K562 (cell line): ENCODE results near the gene NUDT1. TPM values are rescaled to one million over a fixed set of nuclear protein-coding genes. Genes with fewer than 3 reads are reported as not detected.
A peak's percentile ranks its signal among the peaks of the same experiment; 100 is the strongest.

Source experiments
- ATAC-seq: fragments of 200-7000 bp; cut with Tn5 transposase; 3 replicates; pipeline ENCODE4 v1.9.1; 2020; ENCODE audit warnings: moderate library complexity
- BruUV-seq: library from RNA; stranded (reverse); fragments of 400-500 nt; replicated peaks from 2 replicates; lab custom pipeline; 2021; lab: Mats Ljungman, UMichigan
- CTCF ChIA-PET: fragments of 300-600 bp; formaldehyde crosslinking; extraction: SDS; loops from one replicate; lab custom pipeline; 2021; ENCODE audit warnings: low intra/inter-chr PET ratio; lab: Yijun Ruan, JAX
- POLR2A ChIA-PET: fragments of 300-600, 350-650 bp; sonication (Branson Sonifier 250); formaldehyde crosslinking; extraction: SDS; loops from one replicate; lab custom pipeline; 2021; ENCODE audit warnings: antibody characterized with exemption, inconsistent platforms; lab: Yijun Ruan, JAX
- DNase-seq, 4 experiments: peaks; one replicate each; pipeline versions ENCODE4 v3.0.0 to v3.0.0-alpha.2; 2011 to 2018; ENCODE audit warnings: low spot score in 3 of 4, mixed read lengths in 3 of 4; ENCODE audit errors: extremely low read depth in 1 of 4
- FAIRE-seq: peaks from 2 replicates; lab custom pipeline; 2011; peaks lifted over from hg19 to GRCh38; lab: Jason Lieb, UNC
- H2AFZ ChIP-seq: 2 replicates; pipeline ENCODE4 v1.6.0; 2011; ENCODE audit warnings: low read depth, low read length, control low read depth, inconsistent platforms
- H3K27ac ChIP-seq: fragments of 200-600 bp; 3 replicates; pipeline ENCODE4 v1.8.0; 2011; ENCODE audit warnings: low read depth, mild to moderate bottlenecking, control low read depth, inconsistent platforms, low read length, moderate library complexity, mixed read lengths; ENCODE audit errors: extremely low read depth
- H3K27me3 ChIP-seq, 2 experiments: fragments of 300-600 bp in 1 of 2; 2 replicates in 1 of 2; 3 replicates in 1 of 2; pipeline versions ENCODE4 v1.6.0 to v1.8.0; 2011; ENCODE audit warnings: inconsistent platforms in 2 of 2, low read length in 2 of 2, mild to moderate bottlenecking in 1 of 2, mixed read lengths in 1 of 2, moderate library complexity in 1 of 2; ENCODE audit not compliant: control insufficient read depth in 2 of 2, insufficient read depth in 2 of 2
- H3K36me3 ChIP-seq: fragments of 300-600 bp; 3 replicates; pipeline ENCODE4 v1.8.0; 2011; ENCODE audit warnings: mild to moderate bottlenecking, low read length, inconsistent platforms; ENCODE audit not compliant: control insufficient read depth, insufficient read depth
- H3K4me1 ChIP-seq, 2 experiments: fragments of 200-600 bp in 1 of 2; replicated peaks in 1 of 2; 2 replicates in 1 of 2; 3 replicates in 1 of 2; pipeline versions ENCODE4 v1.5.1 to v1.8.0; 2011; ENCODE audit warnings: inconsistent platforms in 2 of 2, low read length in 2 of 2, mild to moderate bottlenecking in 1 of 2, mixed read lengths in 1 of 2, moderate library complexity in 1 of 2; ENCODE audit not compliant: control insufficient read depth in 2 of 2, insufficient read depth in 2 of 2
- H3K4me2 ChIP-seq: 2 replicates; pipeline ENCODE4 v1.6.1; 2011; ENCODE audit warnings: low read length, control low read depth, inconsistent platforms, mixed read lengths; ENCODE audit not compliant: insufficient read depth
- H3K4me3 ChIP-seq: fragments of 200-600 bp; sonication (generic), shearing (Covaris generic); 2 replicates; pipeline ENCODE4 v1.5.1; 2016; ENCODE audit warnings: control low read depth, inconsistent platforms
- H3K79me2 ChIP-seq: fragments of 200-600 bp; 3 replicates; pipeline ENCODE4 v1.8.0; 2011; ENCODE audit warnings: low read length, inconsistent platforms; ENCODE audit not compliant: control insufficient read depth, insufficient read depth
- H3K9ac ChIP-seq, 2 experiments: 2 replicates each; pipeline versions ENCODE4 v1.6.0 to v1.6.1; 2011; ENCODE audit warnings: low read depth in 2 of 2, low read length in 2 of 2, control low read depth in 1 of 2, inconsistent platforms in 1 of 2, mild to moderate bottlenecking in 1 of 2, mixed read lengths in 1 of 2; ENCODE audit not compliant: insufficient read depth in 1 of 2
- H3K9me1 ChIP-seq: one replicate; pipeline ENCODE4 v1.6.0; 2011; ENCODE audit warnings: inconsistent platforms, mild to moderate bottlenecking, low read length, moderate library complexity; ENCODE audit not compliant: control insufficient read depth, insufficient read depth
- H3K9me3 ChIP-seq: replicated peaks from 2 replicates; pipeline ENCODE4 v1.5.1; 2011; ENCODE audit warnings: low read depth, low read length, inconsistent platforms; ENCODE audit not compliant: control insufficient read depth, insufficient read depth
- H4K20me1 ChIP-seq: replicated peaks from 2 replicates; pipeline ENCODE4 v1.6.1; 2011; ENCODE audit warnings: low read length, inconsistent platforms, mixed read lengths; ENCODE audit not compliant: control insufficient read depth, insufficient read depth
- POLR2G ChIP-seq: fragments of 200-400 bp; formaldehyde crosslinking; IDR thresholded peaks from 2 replicates; pipeline ENCODE4 v1.6.1; 2017; ENCODE audit warnings: low read depth, mild to moderate bottlenecking, antibody characterized with exemption, low read length, moderate library complexity
- SMC3 ChIP-seq: conservative IDR thresholded peaks from 2 replicates; pipeline ENCODE4 v1.6.1; 2011; ENCODE audit warnings: low read depth, low read length, improper control_type of control experiment; ENCODE audit not compliant: insufficient read depth
- ZNF165 ChIP-seq: fragments of 250-450 bp; sonication (Bioruptor Pico); IDR thresholded peaks from 2 replicates; pipeline ENCODE4 v1.4.0; 2020; ENCODE audit warnings: borderline replicate concordance
- WGBS: fragments of 100-300 bp; shearing (Covaris generic); methylation state at CpG from one replicate; pipeline ENCODE4 v1.1.6; 2016; ENCODE audit warnings: low coverage, mixed read lengths; ENCODE audit not compliant: insufficient coverage; ENCODE audit errors: missing lambda C conversion rate; 5-methylcytosine and 5-hydroxymethylcytosine counted together
- in situ Hi-C: fragments of 300-500 bp; cut with MboI; formaldehyde crosslinking; loops from 4 replicates; pipeline ENCODE4 v1.15.0; 2018; ENCODE audit warnings: inconsistent platforms, mixed read lengths
- intact Hi-C: fragments of 100-400 bp; cut with micrococcal nuclease; formaldehyde crosslinking; loops from 2 replicates; pipeline ENCODE4 v1.14.2; 2022
- polyA plus RNA-seq, 8 experiments: library from polyadenylated mRNA; depleted of rRNA in 4 of 8; stranded (reverse) in 5 of 8; unstranded in 3 of 8; fragments of >200 nt; fragmentation: Nextera tagmentation in 2 of 8; fragmentation: Illumina TruSeq in 1 of 8; extraction: Ambion mirVana in 2 of 8; extraction: Trizol in 1 of 8; gene quantifications; 2 replicates each; pipeline versions ENCODE4 v1.2.1 to v1.2.3, GENCODE V29; 2011 to 2014; ENCODE audit warnings: inconsistent platforms in 1 of 8, missing spikeins in 1 of 8
- total RNA-seq, 7 experiments: library from RNA; depleted of rRNA in 6 of 7; stranded (reverse); fragments of >200 nt in 6 of 7; fragmentation: Illumina TruSeq in 2 of 7; extraction: Trizol in 2 of 7; gene quantifications; 2 replicates each; pipeline versions ENCODE4 v1.2.1 to v1.2.3, GENCODE V29; 2011 to 2021; ENCODE audit warnings: low replicate concordance in 1 of 7
- TF ChIP-seq, protein P1 (sequence below): fragments of 450-650 bp; formaldehyde crosslinking; IDR thresholded peaks from 2 replicates; pipeline ENCODE4 v1.4.0; 2022; ENCODE audit warnings: missing genetic modification characterization
- TF ChIP-seq, protein P2 (sequence below): fragments of 450-650 bp; IDR thresholded peaks from 2 replicates; pipeline ENCODE4 v1.7.0; 2016; ENCODE audit warnings: borderline replicate concordance
- TF ChIP-seq, protein P3 (sequence below): sonication (generic); formaldehyde crosslinking; IDR thresholded peaks from 2 replicates; pipeline ENCODE4 v1.9.0; 2022; ENCODE audit warnings: mild to moderate bottlenecking, missing genetic modification reagents
- TF ChIP-seq, protein P4 (sequence below): sonication (generic); formaldehyde crosslinking; IDR thresholded peaks from 2 replicates; pipeline ENCODE4 v1.8.1; 2022; ENCODE audit warnings: missing genetic modification reagents

Gene NUDT1
- total and polyA plus RNA-seq, 9 of the 15 experiments (the other 6 are each of a cell fraction or from before 2014, with no cell fraction given): 5.3 to 73.3 (median 29.6) TPM

DNA sequence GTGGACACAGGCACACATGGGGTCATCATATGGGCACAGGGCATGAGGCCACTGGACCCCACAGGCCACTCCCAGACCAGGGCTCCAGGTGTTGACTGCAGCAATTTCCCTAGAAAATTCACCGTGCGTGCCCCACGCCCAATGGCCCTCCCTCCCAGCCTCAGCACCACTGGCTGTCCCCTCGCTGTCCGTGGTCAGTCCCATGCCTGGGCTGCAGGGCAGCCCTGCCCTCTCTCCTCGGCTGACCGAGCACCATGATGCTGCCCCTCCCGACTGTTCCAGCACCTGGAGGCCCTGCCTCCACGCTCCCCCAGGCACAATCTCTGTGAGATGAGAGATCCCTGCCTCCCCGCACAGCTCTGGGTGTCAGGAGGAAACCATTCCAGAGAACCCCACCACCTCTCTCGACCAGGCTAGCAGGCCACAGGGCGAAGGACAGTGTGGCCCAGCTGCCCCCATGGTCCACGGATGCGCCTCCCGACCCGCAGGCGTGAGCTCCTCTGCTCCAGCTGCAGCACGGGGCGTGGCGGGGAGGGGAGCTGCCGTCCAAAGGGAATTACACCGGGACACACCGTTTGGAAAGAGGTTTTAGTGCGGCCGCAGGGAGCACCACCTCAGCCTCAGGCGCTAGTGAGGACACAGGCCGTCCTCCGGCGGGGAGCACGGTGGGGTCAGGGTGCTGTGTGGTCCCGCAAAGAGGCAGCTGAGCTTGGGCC is 12.6 kb downstream of the NUDT1 start (continued):
- TF ChIP-seq, protein P1, sequence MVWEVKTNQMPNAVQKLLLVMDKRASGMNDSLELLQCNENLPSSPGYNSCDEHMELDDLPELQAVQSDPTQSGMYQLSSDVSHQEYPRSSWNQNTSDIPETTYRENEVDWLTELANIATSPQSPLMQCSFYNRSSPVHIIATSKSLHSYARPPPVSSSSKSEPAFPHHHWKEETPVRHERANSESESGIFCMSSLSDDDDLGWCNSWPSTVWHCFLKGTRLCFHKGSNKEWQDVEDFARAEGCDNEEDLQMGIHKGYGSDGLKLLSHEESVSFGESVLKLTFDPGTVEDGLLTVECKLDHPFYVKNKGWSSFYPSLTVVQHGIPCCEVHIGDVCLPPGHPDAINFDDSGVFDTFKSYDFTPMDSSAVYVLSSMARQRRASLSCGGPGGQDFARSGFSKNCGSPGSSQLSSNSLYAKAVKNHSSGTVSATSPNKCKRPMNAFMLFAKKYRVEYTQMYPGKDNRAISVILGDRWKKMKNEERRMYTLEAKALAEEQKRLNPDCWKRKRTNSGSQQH (CRISPR knock-in tag): no peak
- TF ChIP-seq, protein P2, sequence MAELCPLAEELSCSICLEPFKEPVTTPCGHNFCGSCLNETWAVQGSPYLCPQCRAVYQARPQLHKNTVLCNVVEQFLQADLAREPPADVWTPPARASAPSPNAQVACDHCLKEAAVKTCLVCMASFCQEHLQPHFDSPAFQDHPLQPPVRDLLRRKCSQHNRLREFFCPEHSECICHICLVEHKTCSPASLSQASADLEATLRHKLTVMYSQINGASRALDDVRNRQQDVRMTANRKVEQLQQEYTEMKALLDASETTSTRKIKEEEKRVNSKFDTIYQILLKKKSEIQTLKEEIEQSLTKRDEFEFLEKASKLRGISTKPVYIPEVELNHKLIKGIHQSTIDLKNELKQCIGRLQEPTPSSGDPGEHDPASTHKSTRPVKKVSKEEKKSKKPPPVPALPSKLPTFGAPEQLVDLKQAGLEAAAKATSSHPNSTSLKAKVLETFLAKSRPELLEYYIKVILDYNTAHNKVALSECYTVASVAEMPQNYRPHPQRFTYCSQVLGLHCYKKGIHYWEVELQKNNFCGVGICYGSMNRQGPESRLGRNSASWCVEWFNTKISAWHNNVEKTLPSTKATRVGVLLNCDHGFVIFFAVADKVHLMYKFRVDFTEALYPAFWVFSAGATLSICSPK: no peak

DNA sequence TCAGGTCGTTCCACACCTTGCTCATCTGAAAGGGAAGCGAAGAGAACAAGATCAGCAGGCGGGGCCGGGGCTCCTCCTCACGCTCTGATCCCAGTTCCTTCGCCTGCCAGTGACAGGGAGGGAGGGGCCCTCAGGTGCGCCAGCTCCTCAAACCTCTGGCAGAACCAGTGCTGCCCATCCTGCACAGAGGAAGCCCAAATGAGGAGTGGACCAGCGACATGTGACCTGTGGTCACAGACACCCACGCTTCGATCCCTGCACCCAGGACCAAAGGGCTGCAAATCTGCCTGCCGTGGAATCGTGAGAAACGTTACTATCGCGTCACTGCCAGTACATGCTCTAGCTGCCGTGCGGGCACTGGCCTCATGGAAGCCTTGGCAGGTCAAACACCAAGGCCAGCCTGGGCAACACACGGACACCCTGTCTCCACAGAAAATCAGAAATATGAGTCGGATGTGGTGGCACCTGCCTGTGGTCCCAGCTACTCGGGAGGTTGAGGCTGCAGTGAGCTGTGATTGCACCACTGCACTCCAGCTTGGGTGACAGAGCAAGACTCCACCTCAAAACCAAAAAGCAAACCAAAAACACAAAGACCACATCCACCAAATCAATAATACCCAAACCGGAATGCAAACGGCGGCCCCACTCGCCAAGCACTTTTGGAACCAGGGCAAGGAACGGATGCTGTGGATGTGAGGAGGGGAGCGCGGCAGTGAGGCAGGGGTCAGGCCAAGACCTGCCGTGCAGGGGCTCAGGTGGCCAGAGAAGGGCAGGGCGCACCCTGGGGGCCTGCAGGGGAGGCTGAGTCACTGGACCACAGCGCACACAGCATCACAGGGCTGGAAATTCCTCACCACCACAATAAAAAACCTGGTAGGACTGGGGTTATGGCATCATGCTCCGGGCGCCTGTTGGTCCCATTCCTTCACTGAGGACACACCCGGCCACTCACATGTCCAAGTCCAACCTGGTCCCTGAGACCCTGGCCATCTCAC is 13.4 kb downstream of the NUDT1 start:
- H3K9me1 ChIP-seq: peaks cover 2% of the 10 kb centered on the region
- H4K20me1 ChIP-seq: no peaks in the 10 kb centered on the region
- in situ Hi-C loops: no loop called here
- no peak overlapping the region for H3K9ac ChIP-seq
- 86% methylated on average over 26 of the region's 33 CpGs for WGBS
- H3K27ac ChIP-seq: no peak overlapping the region
- POLR2A ChIA-PET: interaction anchor here (0.7 kb wide), 1 partner anchor 27 kb away, joined by 4 read pairs; no protein-coding TSS in a partner anchor
- H3K4me3 ChIP-seq: no peak overlapping the region
- H3K36me3 ChIP-seq: peaks cover 54% of the 10 kb centered on the region; the same call in 2 of the 3 replicates
- TF ChIP-seq, protein P3, sequence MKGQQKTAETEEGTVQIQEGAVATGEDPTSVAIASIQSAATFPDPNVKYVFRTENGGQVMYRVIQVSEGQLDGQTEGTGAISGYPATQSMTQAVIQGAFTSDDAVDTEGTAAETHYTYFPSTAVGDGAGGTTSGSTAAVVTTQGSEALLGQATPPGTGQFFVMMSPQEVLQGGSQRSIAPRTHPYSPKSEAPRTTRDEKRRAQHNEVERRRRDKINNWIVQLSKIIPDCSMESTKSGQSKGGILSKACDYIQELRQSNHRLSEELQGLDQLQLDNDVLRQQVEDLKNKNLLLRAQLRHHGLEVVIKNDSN: peak; percentile 16; the same call in 1 of the 2 replicates
- TF ChIP-seq, protein P4, sequence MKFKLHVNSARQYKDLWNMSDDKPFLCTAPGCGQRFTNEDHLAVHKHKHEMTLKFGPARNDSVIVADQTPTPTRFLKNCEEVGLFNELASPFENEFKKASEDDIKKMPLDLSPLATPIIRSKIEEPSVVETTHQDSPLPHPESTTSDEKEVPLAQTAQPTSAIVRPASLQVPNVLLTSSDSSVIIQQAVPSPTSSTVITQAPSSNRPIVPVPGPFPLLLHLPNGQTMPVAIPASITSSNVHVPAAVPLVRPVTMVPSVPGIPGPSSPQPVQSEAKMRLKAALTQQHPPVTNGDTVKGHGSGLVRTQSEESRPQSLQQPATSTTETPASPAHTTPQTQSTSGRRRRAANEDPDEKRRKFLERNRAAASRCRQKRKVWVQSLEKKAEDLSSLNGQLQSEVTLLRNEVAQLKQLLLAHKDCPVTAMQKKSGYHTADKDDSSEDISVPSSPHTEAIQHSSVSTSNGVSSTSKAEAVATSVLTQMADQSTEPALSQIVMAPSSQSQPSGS: no peak
- TF ChIP-seq SMC3 (no peak), POLR2G (0 out of 2 replicates have a peak, but pooled peaks have one; percentile 7), ZNF165 (CRISPR knock-in tag) (no peak)
- DNase-seq (no peak), FAIRE-seq (no peak), ATAC-seq (no peak)
- no peak overlapping the region for H3K4me2 ChIP-seq
- H3K4me1 ChIP-seq: peaks cover 0 to 25% of the 10 kb centered on the region in 2 experiments; a peak in 1 of 5 replicates
- no peak overlapping the region for H2AFZ ChIP-seq
- no peaks in the 10 kb centered on the region for H3K27me3 ChIP-seq
- no peaks in the 10 kb centered on the region for H3K79me2 ChIP-seq
- CTCF ChIA-PET: no interaction called here
- no TSS peak for BruUV-seq
- H3K9me3 ChIP-seq: no peaks in the 10 kb centered on the region
- intact Hi-C loops: no loop called here
